Body of pancreas (tissue), 4 donors: ENCODE results near the gene DNAAF1. TPM values are rescaled to one million over a fixed set of nuclear protein-coding genes. Genes with fewer than 3 reads are reported as not detected.

Experiments used
- ATAC-seq: fragments of 150-250 bp; one replicate; pipeline ENCODE4 v1.9.1; 2016
- DNase-seq, 4 donors: peaks; one replicate each; pipeline ENCODE4 v3.0.0-alpha.2; 2019
- H3K27ac ChIP-seq, 4 donors: fragments of 200-600 bp; sonication (generic); 1 replicate in 3 of 4; 2 replicates in 1 of 4; pipeline versions ENCODE4 v1.5.1 to v1.6.1; 2016 to 2019; ENCODE audit warnings: mild to moderate bottlenecking in 1 of 4, mixed read lengths in 1 of 4, moderate library complexity in 1 of 4
- H3K27me3 ChIP-seq, 2 donors: fragments of 200-600 bp; sonication (generic); one replicate each; pipeline ENCODE4 v1.6.0; 2016; ENCODE audit warnings: mild to moderate bottlenecking in 1 of 2
- H3K36me3 ChIP-seq, 2 donors: fragments of 200-600 bp; sonication (generic); replicated peaks in 1 of 2; 2 replicates each; pipeline ENCODE4 v1.5.1; 2016; ENCODE audit warnings: low read depth in 2 of 2; ENCODE audit not compliant: insufficient read depth in 1 of 2
- H3K4me1 ChIP-seq: fragments of 200-600 bp; sonication (generic); one replicate; pipeline ENCODE4 v1.6.0; 2016
- H3K4me3 ChIP-seq, 2 donors: fragments of 200-600 bp; sonication (generic); 1 replicate in 1 of 2; 2 replicates in 1 of 2; pipeline ENCODE4 v1.5.1; 2016 to 2019
- H3K9me3 ChIP-seq, 3 donors: fragments of 200-600 bp; sonication (generic); 1 replicate in 2 of 3; 2 replicates in 1 of 3; pipeline ENCODE4 v1.5.1; 2016
- CTCF ChIP-seq, 7 experiments: fragments of 450-650 bp in 4 of 7; fragments of 200-600 bp in 3 of 7; sonication (generic) in 3 of 7; IDR thresholded peaks; one replicate each; pipeline ENCODE4 v1.5.1; 2016 to 2019; ENCODE audit warnings: antibody characterized with exemption in 7 of 7
- POLR2A ChIP-seq, 3 donors: fragments of 450-650 bp; IDR thresholded peaks; one replicate each; pipeline ENCODE4 v1.6.1; 2016; ENCODE audit warnings: antibody characterized with exemption in 3 of 3, mild to moderate bottlenecking in 2 of 3
- WGBS, 2 donors: methylation state at CpG; one replicate each; pipeline ENCODE4 v1.1.5; 2017; 5-methylcytosine and 5-hydroxymethylcytosine counted together
- intact Hi-C: fragments of 100-400 bp; cut with DNase I; formaldehyde crosslinking; loops from one replicate; pipeline ENCODE4 v1.15.1; 2023
- total RNA-seq, 2 donors: library from RNA; depleted of rRNA; stranded (reverse); fragments of >200 nt; gene quantifications; one replicate each; pipeline ENCODE4 v1.1.0, GENCODE V29; 2016

DNAAF1 gene
- total RNA-seq, 2 donors from 2014 or later, result 0.99 to 1.3 TPM

- H3K9me3 ChIP-seq, result no peaks in the 10 kb centered on the region
- H3K27ac ChIP-seq, result no peak overlapping the region
- H3K36me3 ChIP-seq, result no peaks in the 10 kb centered on the region
- ATAC-seq (no peak), DNase-seq (no peak)
- TF ChIP-seq CTCF (IDR thresholded peaks at IDR 0.05) (no peak), POLR2A (IDR thresholded peaks at IDR 0.05) (no peak)
- H3K4me1 ChIP-seq, result no peaks in the 10 kb centered on the region
- intact Hi-C loops, result no loop called here
- H3K27me3 ChIP-seq, result no peaks in the 10 kb centered on the region
- H3K4me3 ChIP-seq, result no peak overlapping the region
- WGBS, 2 donors, result 53 to 66% methylated on average over 7 of the region's 7 CpGs
Observed at GRCh38 chr16:84225571-84225970, 80.5 kb downstream of the DNAAF1 start.

- H3K27ac ChIP-seq, result no peak overlapping the region
- no peaks in the 10 kb centered on the region for H3K4me1 ChIP-seq
- intact Hi-C loops, result no loop called here
- 52 to 60% methylated on average over 8 of the region's 8 CpGs for WGBS, 2 donors
- no peaks in the 10 kb centered on the region for H3K36me3 ChIP-seq
- H3K4me3 ChIP-seq, result no peak overlapping the region
- no peak for TF ChIP-seq POLR2A (IDR thresholded peaks at IDR 0.05)
- no peak for TF ChIP-seq CTCF (IDR thresholded peaks at IDR 0.05)
- no peaks in the 10 kb centered on the region for H3K9me3 ChIP-seq
- H3K27me3 ChIP-seq, result no peaks in the 10 kb centered on the region
- no peak for ATAC-seq
- DNase-seq, result no peak
Observed at GRCh38 chr16:84226026-84226425, 80.9 kb downstream of the DNAAF1 start.

Other genes starting within 250 kb of the DNAAF1 start
- 10 to 100 TPM; 19.2 to 29.3 TPM for gene MLYCD, start 246.2 kb upstream of the DNAAF1 start, total RNA-seq
- 1 to 10 TPM; 4.0 to 5.2 TPM for gene OSGIN1, start 192.1 kb upstream of the DNAAF1 start, total RNA-seq
- gene NECAB2, start 177.1 kb upstream of the DNAAF1 start, total RNA-seq, result 1 to 10 TPM; 1.0 to 3.6 TPM
- not detected for gene SLC38A8, start 102.5 kb upstream of the DNAAF1 start, total RNA-seq
- gene MBTPS1, start 28.4 kb upstream of the DNAAF1 start, total RNA-seq, result 10 to 100 TPM; 58.9 to 75.5 TPM
- gene HSDL1, start 131 bp upstream of the DNAAF1 start, total RNA-seq, result 1 to 10 TPM; 6.3 to 8.0 TPM
- 10 to 100 TPM; 33.5 to 80.8 TPM for gene TAF1C, start 41.7 kb downstream of the DNAAF1 start, total RNA-seq
- 1 to 10 TPM in 1 of 2 donors, not detected in 1; 4.0 TPM for gene ADAD2, start 45.8 kb downstream of the DNAAF1 start, total RNA-seq
- gene KCNG4, start 94.7 kb downstream of the DNAAF1 start, total RNA-seq, result not detected
- gene WFDC1, start 149.6 kb downstream of the DNAAF1 start, total RNA-seq, result 1 to 10 TPM in 1 of 2 donors, under 1 TPM in 1; 0.78 to 2.3 TPM
- 10 to 100 TPM in 1 of 2 donors, 1 to 10 TPM in 1; 2.1 to 18.1 TPM for gene ATP2C2, start 223.2 kb downstream of the DNAAF1 start, total RNA-seq